Measurements from ENCODE around the gene P4HA2.

- TF ChIP-seq, protein P1, sequence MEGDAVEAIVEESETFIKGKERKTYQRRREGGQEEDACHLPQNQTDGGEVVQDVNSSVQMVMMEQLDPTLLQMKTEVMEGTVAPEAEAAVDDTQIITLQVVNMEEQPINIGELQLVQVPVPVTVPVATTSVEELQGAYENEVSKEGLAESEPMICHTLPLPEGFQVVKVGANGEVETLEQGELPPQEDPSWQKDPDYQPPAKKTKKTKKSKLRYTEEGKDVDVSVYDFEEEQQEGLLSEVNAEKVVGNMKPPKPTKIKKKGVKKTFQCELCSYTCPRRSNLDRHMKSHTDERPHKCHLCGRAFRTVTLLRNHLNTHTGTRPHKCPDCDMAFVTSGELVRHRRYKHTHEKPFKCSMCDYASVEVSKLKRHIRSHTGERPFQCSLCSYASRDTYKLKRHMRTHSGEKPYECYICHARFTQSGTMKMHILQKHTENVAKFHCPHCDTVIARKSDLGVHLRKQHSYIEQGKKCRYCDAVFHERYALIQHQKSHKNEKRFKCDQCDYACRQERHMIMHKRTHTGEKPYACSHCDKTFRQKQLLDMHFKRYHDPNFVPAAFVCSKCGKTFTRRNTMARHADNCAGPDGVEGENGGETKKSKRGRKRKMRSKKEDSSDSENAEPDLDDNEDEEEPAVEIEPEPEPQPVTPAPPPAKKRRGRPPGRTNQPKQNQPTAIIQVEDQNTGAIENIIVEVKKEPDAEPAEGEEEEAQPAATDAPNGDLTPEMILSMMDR (IDR thresholded peaks at IDR 0.05) = no peak
- TF ChIP-seq POLR2A (IDR thresholded peaks at IDR 0.05) (no peak), EP300 (IDR thresholded peaks at IDR 0.05; ENCODE audit: low read depth) (no peak), POLR2AphosphoS5 (IDR thresholded peaks at IDR 0.05) (no peak)
Measured at GRCh38 chr5:132203464-132203818, 24.2 kb downstream of the P4HA2 start.
